Erythroblast (primary cell): ENCODE results near the gene CXXC5.

Experiments
- GATA1 ChIP-seq: IDR thresholded peaks from 2 replicates; pipeline ENCODE4 v1.6.1; 2011; ENCODE audit warnings: low read depth, mild to moderate bottlenecking, control low read depth, low read length, moderate library complexity
- POLR2A ChIP-seq: IDR thresholded peaks from 2 replicates; pipeline ENCODE4 v1.6.1; 2011; ENCODE audit warnings: mild to moderate bottlenecking, low read length

- no peak for TF ChIP-seq POLR2A
- no peak for TF ChIP-seq GATA1
These were observed 14.7 kb upstream of the CXXC5 start for GRCh38 chr5:139633295-139634027.
